Gastroesophageal sphincter (tissue), 4 donors: ENCODE measurements around the gene SLC6A5. TPM values are rescaled to one million over a fixed set of nuclear protein-coding genes. Genes with fewer than 3 reads are reported as not detected.

Source experiments
- ATAC-seq: fragments of 150-250 bp; one replicate; pipeline ENCODE4 v1.9.1; 2016; ENCODE audit warnings: mild to moderate bottlenecking, moderate library complexity
- H3K27ac ChIP-seq, 4 donors: fragments of 200-600 bp; sonication (generic) in 3 of 4; 1 replicate in 3 of 4; 2 replicates in 1 of 4; pipeline ENCODE4 v1.5.1; 2016 to 2019
- H3K27me3 ChIP-seq: fragments of 200-600 bp; sonication (generic); one replicate; pipeline ENCODE4 v1.5.1; 2019
- H3K36me3 ChIP-seq, 2 donors: fragments of 200-600 bp; sonication (generic); one replicate each; pipeline ENCODE4 v1.5.1; 2019; ENCODE audit warnings: control low read depth in 1 of 2
- H3K4me1 ChIP-seq, 3 donors: fragments of 200-600 bp; sonication (generic); 1 replicate in 2 of 3; 2 replicates in 1 of 3; pipeline ENCODE4 v1.5.1; 2016 to 2019; ENCODE audit warnings: control low read depth in 2 of 3
- H3K4me3 ChIP-seq, 2 donors: fragments of 200-600 bp; sonication (generic); one replicate each; pipeline ENCODE4 v1.5.1; 2019; ENCODE audit warnings: mild to moderate bottlenecking in 1 of 2, moderate library complexity in 1 of 2
- H3K9me3 ChIP-seq, 3 donors: fragments of 200-600 bp; sonication (generic); one replicate each; pipeline ENCODE4 v1.5.1; 2017 to 2019; ENCODE audit warnings: control low read depth in 2 of 3
- CTCF ChIP-seq, 4 experiments: fragments of 200-600 bp in 2 of 4; fragments of 450-650 bp in 2 of 4; sonication (generic) in 1 of 4; IDR thresholded peaks; one replicate each; pipeline ENCODE4 v1.5.1; 2017 to 2019; ENCODE audit warnings: antibody characterized with exemption in 4 of 4, mild to moderate bottlenecking in 2 of 4, moderate library complexity in 2 of 4
- EP300 ChIP-seq: sonication (generic); formaldehyde crosslinking; IDR thresholded peaks from one replicate; pipeline ENCODE4 v1.6.1; 2017; ENCODE audit warnings: antibody characterized with exemption, mild to moderate bottlenecking
- POLR2A ChIP-seq, 2 donors: fragments of 450-650 bp; IDR thresholded peaks; one replicate each; pipeline ENCODE4 v1.6.1; 2017; ENCODE audit warnings: antibody characterized with exemption in 2 of 2, mild to moderate bottlenecking in 2 of 2, moderate library complexity in 1 of 2
- POLR2AphosphoS5 ChIP-seq: sonication (generic); formaldehyde crosslinking; IDR thresholded peaks from one replicate; pipeline ENCODE4 v1.6.1; 2017; ENCODE audit warnings: antibody characterized with exemption
- WGBS, 2 donors: methylation state at CpG; one replicate each; pipeline ENCODE4 v1.1.5; 2018; ENCODE audit warnings: low coverage in 1 of 2; 5-methylcytosine and 5-hydroxymethylcytosine counted together
- total RNA-seq, 4 donors: library from RNA; depleted of rRNA; stranded (reverse); fragments of >200 nt; gene quantifications; one replicate each; pipeline ENCODE4 v1.1.0, GENCODE V29; 2016

Gene SLC6A5
- total RNA-seq, 4 donors from 2014 or later = not detected

DNA sequence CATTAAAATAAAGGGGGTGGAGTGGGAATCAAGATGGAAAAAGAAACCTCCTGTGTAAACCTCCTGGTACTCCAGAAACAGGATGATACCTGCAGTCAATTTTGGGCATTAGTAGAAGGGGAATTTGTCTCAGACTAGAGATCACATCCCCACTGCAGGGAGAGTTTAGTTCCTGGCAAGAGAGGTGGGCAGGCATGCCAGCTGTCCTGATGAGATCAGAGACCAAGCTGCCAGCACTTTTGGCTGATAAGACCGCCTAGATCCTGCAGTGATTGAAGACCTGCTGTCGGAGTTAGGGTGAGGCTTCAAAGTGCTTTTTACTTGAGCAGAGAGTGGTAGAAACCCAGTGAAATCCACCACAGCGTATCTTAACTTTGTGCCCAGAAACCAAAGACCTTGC, 40.3 kb downstream of the SLC6A5 start:
- TF ChIP-seq CTCF (IDR thresholded peaks at IDR 0.05) = no peak
- no peak for TF ChIP-seq POLR2A (IDR thresholded peaks at IDR 0.05)
- TF ChIP-seq POLR2AphosphoS5 = no peak
- no peak for TF ChIP-seq EP300
- WGBS, 2 donors = 42 to 43% methylated on average over 2 to 3 of the region's 3 CpGs
- H3K9me3 ChIP-seq = no peaks in the 10 kb centered on the region
- H3K27me3 ChIP-seq = no peaks in the 10 kb centered on the region
- H3K4me3 ChIP-seq = no peak overlapping the region
- no peak overlapping the region for H3K27ac ChIP-seq
- no peak for ATAC-seq
- H3K36me3 ChIP-seq = no peaks in the 10 kb centered on the region
- H3K4me1 ChIP-seq = no peaks in the 10 kb centered on the region

DNA sequence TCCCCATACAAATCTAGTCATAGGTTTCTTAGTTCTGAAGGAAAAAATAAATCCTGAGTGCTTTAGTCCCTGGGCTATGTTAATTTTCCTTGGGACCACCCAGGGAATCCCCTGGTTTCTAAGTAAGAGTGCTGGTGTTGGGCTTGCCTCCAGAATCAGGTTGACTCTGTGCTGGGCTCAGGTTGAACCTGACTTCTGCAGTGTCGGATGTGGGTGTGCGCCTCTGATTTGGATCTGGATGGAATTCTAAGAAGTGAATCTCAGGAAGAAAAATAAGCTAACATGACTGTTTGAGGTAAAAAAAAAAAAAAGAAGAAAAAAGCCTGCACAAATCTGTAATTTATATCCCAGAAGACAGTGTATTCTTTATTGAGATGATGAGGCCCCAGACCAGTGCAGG, 41.0 kb downstream of the SLC6A5 start:
- H3K27ac ChIP-seq = no peak overlapping the region
- no peaks in the 10 kb centered on the region for H3K27me3 ChIP-seq
- no peak for ATAC-seq

DNA sequence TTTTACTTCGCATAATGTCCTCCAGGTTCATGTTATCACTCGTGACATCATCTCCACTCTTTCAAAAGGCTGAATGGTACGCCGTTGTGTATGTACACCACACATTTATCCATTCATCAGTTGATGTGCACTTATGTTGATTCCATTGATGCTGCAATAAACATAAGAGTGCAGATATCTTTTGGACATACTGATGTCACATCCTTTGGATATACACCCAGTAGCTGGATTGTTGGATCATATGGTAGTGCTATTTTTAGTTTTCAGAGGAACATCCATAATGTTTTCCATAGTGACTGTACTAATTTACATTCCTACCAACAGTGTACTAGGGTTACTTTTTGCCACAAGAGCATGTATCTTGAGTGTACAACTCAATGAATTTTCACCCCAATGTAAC, 45.0 kb downstream of the SLC6A5 start:
- TF ChIP-seq POLR2A (IDR thresholded peaks at IDR 0.05) (no peak), EP300 (no peak)
- WGBS, 2 donors = 81 to 92% methylated on average over 4 of the region's 4 CpGs
- no peaks in the 10 kb centered on the region for H3K4me1 ChIP-seq
- H3K27ac ChIP-seq = no peak overlapping the region
- ATAC-seq = no peak
- H3K9me3 ChIP-seq = no peaks in the 10 kb centered on the region
- no peak overlapping the region for H3K4me3 ChIP-seq
- H3K36me3 ChIP-seq = no peaks in the 10 kb centered on the region
- H3K27me3 ChIP-seq = no peaks in the 10 kb centered on the region

More for the DNA sequence above, 41.0 kb downstream of the SLC6A5 start:
- Histone ChIP-seq H3K36me3 (no peaks in the 10 kb centered on the region), H3K4me1 (no peaks in the 10 kb centered on the region), H3K4me3 (no peak overlapping the region), H3K9me3 (no peaks in the 10 kb centered on the region)
- WGBS, 2 donors = 83 to 85% methylated on average over 2 of the region's 2 CpGs
- TF ChIP-seq CTCF (IDR thresholded peaks at IDR 0.05) = no peak
- no peak for TF ChIP-seq POLR2A (IDR thresholded peaks at IDR 0.05)
- TF ChIP-seq EP300 = no peak
- no peak for TF ChIP-seq POLR2AphosphoS5

DNA sequence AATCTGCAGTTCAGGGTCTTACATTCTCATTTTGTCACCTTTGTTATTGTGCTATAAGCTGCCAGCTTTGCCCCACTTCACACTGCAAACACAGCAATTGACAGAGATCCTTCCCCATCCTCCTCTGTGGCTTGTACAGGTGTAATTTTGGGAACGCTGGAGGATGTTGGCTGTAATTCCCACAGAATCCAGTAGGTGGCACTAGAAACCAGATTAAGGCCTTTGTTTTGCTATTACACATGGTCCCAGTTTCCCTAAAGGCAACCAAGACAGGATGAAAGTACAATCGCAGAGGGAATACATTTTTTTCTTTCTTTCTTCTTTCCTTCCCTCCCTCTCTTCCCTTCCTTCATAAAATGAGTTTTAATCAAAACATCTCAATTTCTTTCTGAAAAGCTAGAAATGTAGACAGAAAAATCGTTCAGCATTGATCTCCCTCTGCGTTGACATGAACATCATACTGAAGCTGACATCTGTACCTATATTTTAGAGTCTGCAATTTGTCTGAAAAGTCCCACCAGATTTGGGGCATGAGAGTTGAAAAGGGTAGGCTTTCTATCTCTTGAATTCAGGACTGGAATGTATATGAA, 48.7 kb downstream of the SLC6A5 start:
- no peak for ATAC-seq
- Histone ChIP-seq H3K36me3 (no peaks in the 10 kb centered on the region), H3K4me3 (no peak overlapping the region), H3K27me3 (peaks cover 5% of the 10 kb centered on the region), H3K27ac (no peak overlapping the region), H3K9me3 (no peaks in the 10 kb centered on the region), H3K4me1 (no peaks in the 10 kb centered on the region)
- 48 to 61% methylated on average over 3 of the region's 4 CpGs for WGBS, 2 donors
- peak; percentile 76 to 89 (median 84) for TF ChIP-seq CTCF (IDR thresholded peaks at IDR 0.05)
- TF ChIP-seq POLR2A (IDR thresholded peaks at IDR 0.05) = no peak

- no peaks in the 10 kb centered on the region for H3K4me1 ChIP-seq
- H3K27ac ChIP-seq = no peak overlapping the region
- no peaks in the 10 kb centered on the region for H3K36me3 ChIP-seq
- no peak for TF ChIP-seq EP300
- TF ChIP-seq CTCF (IDR thresholded peaks at IDR 0.05) = no peak
- no peak for TF ChIP-seq POLR2A (IDR thresholded peaks at IDR 0.05)
- TF ChIP-seq POLR2AphosphoS5 = no peak
- no peaks in the 10 kb centered on the region for H3K9me3 ChIP-seq
- peaks cover 7% of the 10 kb centered on the region for H3K27me3 ChIP-seq
- WGBS, 2 donors = 88 to 90% methylated on average over 11 to 13 of the region's 13 CpGs
- H3K4me3 ChIP-seq = no peak overlapping the region
- ATAC-seq = no peak
Observed at GRCh38 chr11:20652150-20652806, 52.9 kb downstream of the SLC6A5 start.
